AG04449 (cell line): Measurements from ENCODE around the gene MMP7.

Source experiments
- CTCF ChIA-PET: fragments of 350-600 bp; formaldehyde crosslinking; extraction: SDS; loops from one replicate; lab custom pipeline; 2021; ENCODE audit warnings: antibody characterized with exemption; lab: Yijun Ruan, JAX
- POLR2A ChIA-PET: fragments of 400-600, 350-600 bp; formaldehyde crosslinking; extraction: SDS; loops from one replicate; lab custom pipeline; 2020; ENCODE audit warnings: antibody characterized with exemption, inconsistent platforms; lab: Yijun Ruan, JAX
- DNase-seq: peaks from one replicate; pipeline ENCODE4 v3.0.0-alpha.2; 2010; ENCODE audit warnings: low read depth, low spot score
- H3K4me3 ChIP-seq: 2 replicates; pipeline ENCODE4 v1.5.1; 2011; ENCODE audit warnings: low read depth, mild to moderate bottlenecking, control low read depth, low read length
- CTCF ChIP-seq: IDR thresholded peaks from one replicate; pipeline ENCODE4 v1.5.1; 2011; ENCODE audit warnings: mild to moderate bottlenecking, moderate library complexity, low read length, control low read depth, inconsistent platforms; ENCODE audit not compliant: insufficient read depth; ENCODE audit errors: missing control alignments

MMP7 gene

GRCh38 chr11:102522312-102523188 is 8.0 kb downstream of the MMP7 start:
- TF ChIP-seq CTCF = no peak
- no peak overlapping the region for H3K4me3 ChIP-seq
- CTCF ChIA-PET = no interaction called here
- no peak for DNase-seq
- POLR2A ChIA-PET = no interaction called here

GRCh38 chr11:102521121-102521520 is 9.4 kb downstream of the MMP7 start:
- CTCF ChIA-PET = no interaction called here

GRCh38 chr11:102520514-102520913 is 10.0 kb downstream of the MMP7 start:
- CTCF ChIA-PET = no interaction called here
- no peak overlapping the region for H3K4me3 ChIP-seq
- no peak for TF ChIP-seq CTCF
- POLR2A ChIA-PET = no interaction called here
- no peak for DNase-seq

More at GRCh38 chr11:102521121-102521520, 9.4 kb downstream of the MMP7 start:
- no peak for TF ChIP-seq CTCF
- POLR2A ChIA-PET = no interaction called here
- H3K4me3 ChIP-seq = no peak overlapping the region
- no peak for DNase-seq

GRCh38 chr11:102518296-102519094 is 12.1 kb downstream of the MMP7 start:
- CTCF ChIA-PET = interaction anchor here (1.3 kb wide), 1 partner anchor 14 kb away, joined by 4 read pairs; no protein-coding TSS in a partner anchor
- TF ChIP-seq CTCF = no peak
- POLR2A ChIA-PET = no interaction called here
- no peak for DNase-seq
- H3K4me3 ChIP-seq = no peak overlapping the region

- POLR2A ChIA-PET = no interaction called here
- TF ChIP-seq CTCF = no peak
- no peak for DNase-seq
- CTCF ChIA-PET = interaction anchor here (1.3 kb wide), 1 partner anchor 15 kb away, joined by 4 read pairs; no protein-coding TSS in a partner anchor
- H3K4me3 ChIP-seq = no peak overlapping the region
Measured at GRCh38 chr11:102517670-102518069, 12.9 kb downstream of the MMP7 start.

- ChIA-PET CTCF (interaction anchor here (0.6 to 1.6 kb wide), 3 partner anchors 15 to 150 kb away, joined by 3 to 6 read pairs (median 4); no protein-coding TSS in a partner anchor), POLR2A (no interaction called here)
- H3K4me3 ChIP-seq = no peak overlapping the region
- no peak for TF ChIP-seq CTCF
- no peak for DNase-seq
Measured at GRCh38 chr11:102516179-102516578, 14.4 kb downstream of the MMP7 start.
